HG03175 (cell line): ENCODE data around the gene APPL2.

Experiments used
- ATAC-seq: cut with Tn5 transposase; IDR thresholded peaks from one replicate; pipeline ENCODE4 v1.9.1; 2021; ENCODE audit warnings: mild to moderate bottlenecking, moderate library complexity; ENCODE audit not compliant: unreplicated experiment

The APPL2 gene, protein sequence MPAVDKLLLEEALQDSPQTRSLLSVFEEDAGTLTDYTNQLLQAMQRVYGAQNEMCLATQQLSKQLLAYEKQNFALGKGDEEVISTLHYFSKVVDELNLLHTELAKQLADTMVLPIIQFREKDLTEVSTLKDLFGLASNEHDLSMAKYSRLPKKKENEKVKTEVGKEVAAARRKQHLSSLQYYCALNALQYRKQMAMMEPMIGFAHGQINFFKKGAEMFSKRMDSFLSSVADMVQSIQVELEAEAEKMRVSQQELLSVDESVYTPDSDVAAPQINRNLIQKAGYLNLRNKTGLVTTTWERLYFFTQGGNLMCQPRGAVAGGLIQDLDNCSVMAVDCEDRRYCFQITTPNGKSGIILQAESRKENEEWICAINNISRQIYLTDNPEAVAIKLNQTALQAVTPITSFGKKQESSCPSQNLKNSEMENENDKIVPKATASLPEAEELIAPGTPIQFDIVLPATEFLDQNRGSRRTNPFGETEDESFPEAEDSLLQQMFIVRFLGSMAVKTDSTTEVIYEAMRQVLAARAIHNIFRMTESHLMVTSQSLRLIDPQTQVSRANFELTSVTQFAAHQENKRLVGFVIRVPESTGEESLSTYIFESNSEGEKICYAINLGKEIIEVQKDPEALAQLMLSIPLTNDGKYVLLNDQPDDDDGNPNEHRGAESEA

GRCh38 chr12:105235732-105236476 is at the start of gene APPL2:
TSS of gene APPL2 (minus strand) at chr12:105236174. CDS start at chr12:105236012, 162 bp downstream.
- ATAC-seq, result peak; percentile 83

DNA sequence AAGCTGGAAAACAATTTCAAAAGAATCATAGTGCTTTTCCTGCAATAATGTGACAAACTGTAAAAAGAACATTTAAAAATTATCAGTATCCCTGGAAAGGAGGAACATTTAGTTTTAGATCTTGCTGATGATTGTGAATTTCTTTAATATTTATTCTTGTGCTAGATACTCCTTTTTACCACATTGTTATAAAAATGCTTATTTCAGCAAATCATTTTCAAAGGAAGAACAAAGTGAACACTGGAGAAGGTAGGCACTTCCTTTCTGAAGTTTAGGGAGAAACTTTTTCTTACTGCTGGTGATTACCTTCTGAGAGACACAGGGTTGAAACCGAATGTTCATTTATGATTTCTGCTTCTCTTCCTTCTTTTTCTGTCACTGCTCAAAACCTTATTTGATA is 49.4 kb upstream of the APPL2 start:
- ATAC-seq, result no peak

DNA sequence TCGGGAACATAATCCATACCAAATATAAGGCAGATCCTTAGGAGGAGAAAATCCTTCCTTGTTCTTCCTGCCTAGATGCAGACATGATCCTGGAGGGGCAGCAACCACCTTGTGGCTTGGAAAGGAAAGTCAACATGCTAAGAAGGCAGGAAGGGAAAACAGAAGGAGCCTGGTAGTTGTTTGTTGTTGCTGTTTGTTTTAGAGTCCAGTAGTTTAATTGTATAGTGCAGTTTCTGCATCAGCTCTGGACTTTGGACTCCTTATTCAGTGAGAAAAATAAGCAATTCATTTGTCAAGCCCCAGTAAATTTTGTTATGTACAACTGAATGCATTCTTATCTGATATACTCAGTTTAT is 45.7 kb upstream of the APPL2 start:
- no peak for ATAC-seq

DNA sequence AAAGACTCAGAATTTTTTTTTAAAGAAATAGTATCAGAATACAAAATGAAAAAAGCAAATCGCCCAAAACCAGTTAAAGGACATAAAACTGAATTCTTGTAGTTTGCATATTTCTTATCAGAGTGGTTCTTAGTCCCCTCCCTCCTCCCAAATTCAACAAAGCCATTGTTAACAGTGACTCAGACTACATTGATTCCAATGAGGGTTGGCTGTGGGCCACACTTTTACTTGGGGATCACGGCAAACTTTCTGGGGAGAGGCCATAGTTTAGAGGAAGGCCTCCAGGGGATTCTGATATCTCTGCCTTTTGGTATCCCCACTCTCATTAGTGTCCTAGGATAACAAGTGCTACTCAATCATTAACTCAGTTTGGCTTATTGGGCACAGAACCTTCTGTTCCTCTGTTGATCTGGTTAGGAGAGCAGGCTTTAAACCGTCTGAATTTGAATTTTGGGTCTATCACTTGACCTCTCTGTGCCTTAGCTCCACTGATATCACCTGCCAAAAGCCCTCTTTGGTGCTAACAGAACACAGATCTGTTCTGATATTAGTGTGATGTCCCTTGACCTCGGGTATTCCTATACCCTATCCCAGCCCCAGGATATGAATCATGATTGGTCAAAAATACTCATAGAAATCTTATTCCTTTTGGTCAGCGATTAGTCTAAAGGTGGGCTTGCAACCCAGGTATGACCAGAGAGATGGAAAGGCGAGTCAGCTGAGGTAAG is 45.2 kb upstream of the APPL2 start:
- ATAC-seq, result no peak

- ATAC-seq, result no peak
Observed at GRCh38 chr12:105279460-105280056, 43.6 kb upstream of the APPL2 start.

DNA sequence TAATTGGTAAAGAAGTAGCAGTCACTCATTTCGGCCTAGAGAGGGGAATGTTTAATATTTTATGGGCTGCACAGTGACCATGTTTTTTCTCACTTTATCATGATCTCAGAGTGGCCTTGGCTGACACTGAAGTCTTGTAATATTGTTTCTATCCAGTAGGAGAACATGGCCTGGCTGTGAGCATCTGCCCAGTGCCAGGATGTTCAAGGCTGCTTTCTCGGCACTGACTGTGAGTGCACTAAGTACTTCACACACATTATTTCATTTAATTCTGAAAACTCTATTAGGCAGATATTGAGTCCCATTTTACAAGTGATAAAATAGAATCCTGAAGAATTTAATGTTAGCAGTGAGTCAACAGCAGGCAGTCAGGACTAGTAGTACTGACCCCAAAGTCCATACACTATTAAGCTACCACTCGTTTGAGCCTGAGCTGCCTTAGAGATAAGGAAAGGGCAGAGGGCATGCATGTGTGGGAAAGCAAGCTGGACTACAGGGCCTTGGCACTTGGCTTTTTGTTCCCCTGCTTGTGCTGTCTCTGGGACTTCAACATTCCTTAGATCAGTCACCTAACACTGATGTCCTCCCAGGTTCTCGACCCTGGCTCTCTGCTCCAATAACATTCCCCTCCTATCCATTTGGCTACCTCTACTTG is 42.2 kb upstream of the APPL2 start:
- no peak for ATAC-seq

DNA sequence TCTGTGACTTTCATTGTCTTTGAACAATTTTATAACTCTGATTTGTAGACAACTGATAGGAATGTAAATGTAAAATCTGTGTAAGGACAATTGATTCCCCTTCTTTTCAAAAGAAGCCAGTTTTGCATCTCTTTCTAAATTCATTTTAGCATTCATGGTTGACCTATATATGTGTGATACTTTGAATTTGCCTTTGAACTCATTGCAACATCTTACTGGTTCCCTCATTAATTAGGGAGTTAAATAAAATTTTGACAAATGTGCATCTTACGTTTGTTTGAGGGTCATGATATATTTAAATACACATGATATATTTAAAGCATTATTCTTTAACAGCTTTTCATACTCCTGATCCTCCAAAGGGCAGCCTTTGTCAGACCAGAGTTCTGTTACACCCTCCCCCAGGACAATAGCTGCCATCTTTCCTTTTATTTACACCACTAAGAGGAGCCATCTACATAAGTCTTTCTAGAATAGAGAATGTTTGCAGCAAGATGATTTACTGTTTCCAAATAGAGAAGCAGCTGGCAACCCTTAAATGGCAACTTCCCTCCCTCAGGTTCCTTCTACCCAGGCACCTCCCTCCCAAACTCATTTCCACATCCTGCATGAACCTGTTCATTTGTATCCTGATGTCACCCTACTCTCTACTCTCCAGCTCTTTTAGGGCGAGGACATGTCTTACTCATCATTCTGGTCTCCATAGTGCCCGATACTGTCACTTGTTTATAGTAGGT is 40.2 kb upstream of the APPL2 start:
- ATAC-seq, result no peak

DNA sequence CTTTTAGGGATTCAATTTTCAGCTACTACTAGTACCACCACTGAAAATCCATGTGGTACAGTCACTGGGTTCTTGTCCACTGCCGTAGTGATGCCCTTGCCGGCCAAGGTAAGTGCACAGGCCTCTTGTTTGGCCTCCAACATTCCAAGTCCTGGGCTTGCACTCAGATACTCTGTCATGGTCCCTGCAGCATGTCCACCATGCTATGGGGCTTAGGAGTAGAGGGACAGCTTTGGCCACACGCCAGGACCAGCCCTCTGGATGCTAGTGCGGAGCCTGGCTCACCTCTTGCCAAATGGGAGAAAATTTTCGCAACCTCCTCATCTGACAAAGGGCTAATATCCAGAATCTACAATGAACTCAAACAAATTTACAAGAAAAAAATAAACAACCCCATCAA is 38.6 kb upstream of the APPL2 start:
- no peak for ATAC-seq

DNA sequence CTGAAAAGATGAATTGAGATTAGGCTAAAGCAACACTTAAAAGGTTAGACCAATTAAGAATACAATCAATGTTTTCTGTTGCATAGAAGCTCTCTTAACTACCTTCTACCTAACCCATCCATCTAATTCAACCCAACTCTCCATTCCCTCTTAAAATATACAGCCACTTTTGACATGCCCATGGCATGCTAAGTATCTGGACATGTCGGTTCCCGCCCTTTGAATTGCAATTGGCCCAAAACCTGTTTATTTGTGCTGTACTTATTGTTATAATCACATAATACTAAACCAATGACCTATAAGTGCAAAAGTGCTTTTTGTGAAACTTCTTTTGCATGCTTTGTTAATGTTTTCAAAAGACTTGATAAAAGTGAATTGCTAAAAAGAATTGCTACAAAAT is 37.6 kb upstream of the APPL2 start:
- ATAC-seq, result no peak

GRCh38 chr12:105272814-105273416 is 36.9 kb upstream of the APPL2 start:
- no peak for ATAC-seq

GRCh38 chr12:105272152-105272551 is 36.2 kb upstream of the APPL2 start:
- ATAC-seq, result no peak

GRCh38 chr12:105271364-105271763 is 35.4 kb upstream of the APPL2 start:
- ATAC-seq, result no peak

- ATAC-seq, result no peak
Observed at GRCh38 chr12:105270671-105271255, 34.8 kb upstream of the APPL2 start.

GRCh38 chr12:105267711-105268110 is 31.7 kb upstream of the APPL2 start:
- no peak for ATAC-seq

- ATAC-seq, result no peak
Observed at GRCh38 chr12:105264771-105265170, 28.8 kb upstream of the APPL2 start.

DNA sequence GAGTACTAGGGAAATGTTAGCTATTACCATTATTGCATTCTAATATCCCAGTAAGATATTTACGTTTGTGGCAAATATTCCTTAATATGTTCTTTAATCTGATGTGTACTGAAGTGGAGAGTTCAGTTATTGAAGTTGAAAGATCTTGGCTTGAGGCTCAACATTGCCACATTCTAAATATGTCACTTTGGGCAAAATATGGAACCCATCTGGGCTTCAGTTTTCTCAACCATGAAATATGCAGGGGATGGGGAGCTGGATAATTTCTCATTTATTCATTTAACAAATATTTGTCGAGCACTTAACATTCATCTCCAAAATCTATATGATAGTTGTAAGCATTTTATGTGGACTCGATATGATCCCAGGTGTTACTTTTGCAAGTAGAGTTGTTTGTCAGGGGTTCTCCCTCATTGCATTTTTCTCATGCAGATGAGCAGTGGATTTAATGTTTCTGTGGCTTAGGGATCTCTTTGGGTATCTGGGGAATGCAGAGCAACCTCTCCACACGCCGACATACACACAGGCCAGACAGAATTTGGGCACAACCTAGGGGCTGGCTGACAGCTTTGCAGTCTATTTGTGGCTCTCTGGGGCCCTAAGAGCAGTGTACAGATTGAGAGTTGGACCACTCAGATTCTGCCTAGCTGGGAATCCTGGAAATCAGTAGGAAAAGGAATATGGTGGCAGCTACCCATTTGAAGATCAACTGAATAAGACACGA is 26.6 kb upstream of the APPL2 start:
- no peak for ATAC-seq

DNA sequence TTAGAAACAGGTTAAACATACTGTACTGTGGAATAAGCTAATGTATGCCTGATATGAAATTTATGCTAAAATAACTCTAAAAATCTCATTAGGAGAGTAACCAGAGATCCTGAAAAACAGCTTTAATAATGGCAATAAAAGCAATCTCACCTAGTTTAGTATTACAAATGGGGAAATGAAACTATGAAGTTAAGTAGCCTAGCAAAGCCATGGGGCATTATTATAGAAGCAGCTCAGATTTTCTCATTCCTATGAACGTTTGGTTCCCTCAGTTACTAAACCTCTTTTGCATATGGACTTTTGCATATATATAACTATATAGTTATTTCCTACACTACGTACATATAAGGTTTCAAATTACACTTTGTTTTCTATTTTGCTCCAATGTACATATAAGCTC is 25.0 kb upstream of the APPL2 start:
- no peak for ATAC-seq

GRCh38 chr12:105259226-105259625 is 23.3 kb upstream of the APPL2 start:
- no peak for ATAC-seq
